Ishikawa (cell line): Measurements from ENCODE around the gene NDC80.
A peak's percentile ranks its signal among the peaks of the same experiment; 100 is the strongest.

ENCODE experiments used
- CEBPB ChIP-seq: IDR thresholded peaks from 2 replicates; pipeline ENCODE4 v1.6.1; 2012
- CREB1 ChIP-seq: IDR thresholded peaks from 2 replicates; pipeline ENCODE4 v1.6.1; 2012; ENCODE audit warnings: low read depth
- EGR1 ChIP-seq: IDR thresholded peaks from 2 replicates; pipeline ENCODE4 v1.6.1; 2012
- EP300 ChIP-seq: IDR thresholded peaks from 2 replicates; pipeline ENCODE4 v1.6.1; 2012; ENCODE audit warnings: borderline replicate concordance
- FOXM1 ChIP-seq: IDR thresholded peaks from 2 replicates; pipeline ENCODE4 v1.6.1; 2012; ENCODE audit warnings: low read depth, borderline replicate concordance
- MAX ChIP-seq: IDR thresholded peaks from 2 replicates; pipeline ENCODE4 v1.6.1; 2012
- NFIC ChIP-seq: IDR thresholded peaks from 2 replicates; pipeline ENCODE4 v1.6.1; 2012
- RAD21 ChIP-seq: IDR thresholded peaks from 2 replicates; pipeline ENCODE4 v1.6.1; 2012; ENCODE audit warnings: low read depth
- REST ChIP-seq: IDR thresholded peaks from 2 replicates; pipeline ENCODE4 v1.6.1; 2012; ENCODE audit warnings: low read depth, mild to moderate bottlenecking
- TAF1 ChIP-seq: IDR thresholded peaks from 2 replicates; pipeline ENCODE4 v1.6.1; 2012; ENCODE audit warnings: low read depth, mild to moderate bottlenecking
- TCF12 ChIP-seq: IDR thresholded peaks from 2 replicates; pipeline ENCODE4 v1.6.1; 2012; ENCODE audit warnings: low read depth
- TEAD4 ChIP-seq: IDR thresholded peaks from 2 replicates; pipeline ENCODE4 v1.6.1; 2012
- USF1 ChIP-seq: IDR thresholded peaks from 2 replicates; pipeline ENCODE4 v1.6.1; 2012
- YY1 ChIP-seq: IDR thresholded peaks from 2 replicates; pipeline ENCODE4 v1.6.1; 2012; ENCODE audit warnings: low read depth
- ZBTB7A ChIP-seq: IDR thresholded peaks from 2 replicates; pipeline ENCODE4 v1.6.1; 2012; ENCODE audit warnings: low read depth

Gene NDC80

GRCh38 chr18:2568129-2568528, 3.2 kb upstream of the NDC80 start:
- TF ChIP-seq CREB1 (no peak), USF1 (no peak), RAD21 (no peak), MAX (no peak), EGR1 (no peak), NFIC (no peak), YY1 (no peak)

DNA sequence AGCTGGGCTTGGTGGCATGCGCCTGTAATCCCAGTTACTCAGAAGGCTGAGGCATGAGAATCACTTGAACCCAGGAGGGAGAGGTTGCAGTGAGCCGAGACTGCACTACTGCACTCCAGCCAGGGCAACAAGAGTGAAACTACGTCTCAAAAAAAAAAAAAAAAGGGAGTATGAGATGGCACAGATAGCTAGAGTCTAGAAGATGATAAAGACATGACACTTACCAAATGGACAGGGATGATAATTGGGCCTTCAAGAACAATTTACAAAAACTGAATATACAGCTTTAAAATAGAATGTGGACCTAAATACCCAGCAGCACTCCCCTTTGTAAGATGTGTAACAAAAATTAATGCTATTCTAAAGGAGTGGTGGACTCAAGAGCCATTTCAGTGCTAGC, 2.8 kb upstream of the NDC80 start:
- TF ChIP-seq CREB1 (no peak), FOXM1 (no peak), RAD21 (no peak), TEAD4 (no peak), TAF1 (no peak), EP300 (no peak), EGR1 (no peak), TCF12 (no peak), CEBPB (no peak)

GRCh38 chr18:2569338-2570207, 1.8 kb upstream of the NDC80 start:
- TF ChIP-seq FOXM1 (no peak), EGR1 (no peak), MAX (no peak), REST (no peak), ZBTB7A (no peak), RAD21 (no peak), CREB1 (no peak), EP300 (no peak), TAF1 (no peak), TEAD4 (no peak), NFIC (no peak), TCF12 (no peak), YY1 (no peak), CEBPB (no peak), USF1 (no peak)

GRCh38 chr18:2570772-2571199, 571 bp upstream of the NDC80 start:
- no peak for TF ChIP-seq ZBTB7A
- no peak for TF ChIP-seq RAD21
- no peak for TF ChIP-seq MAX
- TF ChIP-seq CREB1: no peak
- TF ChIP-seq EP300: 0 out of 2 replicates have a peak, but pooled peaks have one; percentile 10
- TF ChIP-seq NFIC: no peak
- no peak for TF ChIP-seq TAF1
- TF ChIP-seq EGR1: no peak

GRCh38 chr18:2572171-2572569, 813 bp downstream of the NDC80 start:
- no peak for TF ChIP-seq TEAD4
- TF ChIP-seq RAD21: no peak
- TF ChIP-seq EGR1: no peak
- no peak for TF ChIP-seq NFIC
- TF ChIP-seq EP300: no peak
- TF ChIP-seq TAF1: no peak
- no peak for TF ChIP-seq USF1
- no peak for TF ChIP-seq REST
- TF ChIP-seq ZBTB7A: no peak
- TF ChIP-seq FOXM1: no peak
- no peak for TF ChIP-seq CREB1
- no peak for TF ChIP-seq CEBPB
- TF ChIP-seq TCF12: no peak
- no peak for TF ChIP-seq MAX
- TF ChIP-seq YY1: no peak
